Measurements from ENCODE around the gene INSC. TPM values are rescaled to one million over a fixed set of nuclear protein-coding genes. Genes with fewer than 3 reads are reported as not detected.

INSC gene
- total and polyA plus RNA-seq, 8 donors = 0.34 to 1.1 (median 0.57) TPM

- Histone ChIP-seq H3K4me3 (no peak overlapping the region), H3K4me1 (no peaks in the 10 kb centered on the region), H3K9me3 (no peaks in the 10 kb centered on the region), H3K36me3 (no peaks in the 10 kb centered on the region), H3K27ac (no peak overlapping the region), H3K27me3 (no peaks in the 10 kb centered on the region)
- no peak for TF ChIP-seq CTCF (IDR thresholded peaks at IDR 0.05)
- DNase-seq (no peak), ATAC-seq (no peak)
- intact Hi-C loops (cut with DNase I) = no loop called here
These were observed 34.3 kb downstream of the INSC start for GRCh38 chr11:15149050-15149449.

DNA sequence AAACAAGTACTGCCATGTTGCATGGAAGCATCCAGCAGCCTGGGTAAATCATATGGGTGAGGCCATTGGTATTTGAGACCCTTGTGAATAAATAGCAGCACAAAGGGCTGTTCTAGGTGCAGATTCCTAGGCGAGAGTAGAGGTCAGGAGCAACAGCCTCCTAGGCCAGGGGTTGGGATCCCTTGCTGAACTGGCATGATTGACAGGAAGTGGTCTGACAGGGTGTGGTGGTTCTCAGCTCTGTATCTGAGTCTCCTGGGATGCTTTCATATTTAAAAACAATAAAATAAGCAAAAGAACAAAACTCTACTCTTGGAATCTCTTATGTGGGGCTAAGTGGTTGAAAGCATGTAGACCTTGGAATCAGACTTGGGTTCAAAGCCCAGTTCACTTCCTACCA, 35.8 kb downstream of the INSC start:
- H3K4me1 ChIP-seq = no peaks in the 10 kb centered on the region

DNA sequence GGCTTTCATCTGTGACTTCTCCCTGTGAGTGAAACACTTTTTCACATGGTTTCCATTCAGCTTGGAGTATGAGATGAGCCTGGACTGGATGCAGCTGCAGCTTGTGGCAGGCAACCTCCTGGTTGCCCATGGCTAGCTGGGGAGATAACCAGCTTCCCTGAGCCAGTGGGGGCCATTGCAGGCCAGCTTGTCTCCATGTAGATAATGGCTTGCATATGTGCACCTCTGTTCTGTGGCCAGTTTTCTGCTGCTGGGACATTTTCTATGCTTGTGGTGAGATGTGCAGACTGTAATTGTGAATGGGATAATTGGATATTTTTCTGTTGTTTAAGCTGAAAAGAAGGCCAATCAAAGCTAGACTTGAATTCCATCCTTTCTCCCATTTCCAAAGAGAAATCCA, 38.5 kb downstream of the INSC start:
- no peaks in the 10 kb centered on the region for H3K36me3 ChIP-seq
- no peaks in the 10 kb centered on the region for H3K4me1 ChIP-seq
- intact Hi-C loops (cut with DNase I) = no loop called here
- no peaks in the 10 kb centered on the region for H3K9me3 ChIP-seq
- H3K4me3 ChIP-seq = no peak overlapping the region
- DNase-seq (no peak), ATAC-seq (no peak)
- no peaks in the 10 kb centered on the region for H3K27me3 ChIP-seq
- no peak for TF ChIP-seq CTCF (IDR thresholded peaks at IDR 0.05)
- H3K27ac ChIP-seq = no peak overlapping the region

More for the DNA sequence above, 35.8 kb downstream of the INSC start:
- ATAC-seq = no peak
- TF ChIP-seq CTCF (IDR thresholded peaks at IDR 0.05) = no peak
- Histone ChIP-seq H3K9me3 (no peaks in the 10 kb centered on the region), H3K27me3 (no peaks in the 10 kb centered on the region), H3K36me3 (no peaks in the 10 kb centered on the region), H3K4me3 (no peak overlapping the region), H3K27ac (no peak overlapping the region)
- intact Hi-C loops (cut with DNase I) = no loop called here
- no peak for DNase-seq

DNA sequence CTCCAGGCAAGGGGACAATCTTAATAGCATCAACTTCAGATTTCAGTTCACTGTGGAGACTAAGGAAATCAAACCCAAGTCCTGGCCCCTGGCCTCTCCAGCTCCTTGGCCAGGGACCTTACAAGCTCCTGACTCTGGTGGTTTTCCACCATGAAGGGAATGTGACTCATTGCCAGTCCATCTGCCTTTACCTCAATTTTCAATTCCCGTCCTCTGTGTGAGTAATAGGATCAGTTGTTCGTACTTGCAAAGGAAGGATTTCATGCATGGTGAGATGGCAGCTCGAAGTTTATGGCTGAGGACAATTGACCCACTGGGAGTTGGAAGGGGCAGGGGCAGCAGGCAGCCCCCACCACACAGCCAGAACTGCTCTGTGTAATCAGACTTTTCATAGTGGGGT, 42.5 kb downstream of the INSC start:
- Histone ChIP-seq H3K27me3 (no peaks in the 10 kb centered on the region), H3K27ac (no peak overlapping the region), H3K9me3 (no peaks in the 10 kb centered on the region), H3K4me1 (no peaks in the 10 kb centered on the region), H3K36me3 (no peaks in the 10 kb centered on the region), H3K4me3 (no peak overlapping the region)
- no peak for TF ChIP-seq CTCF (IDR thresholded peaks at IDR 0.05)
- DNase-seq = no peak
- intact Hi-C loops (cut with DNase I) = no loop called here
- ATAC-seq = no peak

DNA sequence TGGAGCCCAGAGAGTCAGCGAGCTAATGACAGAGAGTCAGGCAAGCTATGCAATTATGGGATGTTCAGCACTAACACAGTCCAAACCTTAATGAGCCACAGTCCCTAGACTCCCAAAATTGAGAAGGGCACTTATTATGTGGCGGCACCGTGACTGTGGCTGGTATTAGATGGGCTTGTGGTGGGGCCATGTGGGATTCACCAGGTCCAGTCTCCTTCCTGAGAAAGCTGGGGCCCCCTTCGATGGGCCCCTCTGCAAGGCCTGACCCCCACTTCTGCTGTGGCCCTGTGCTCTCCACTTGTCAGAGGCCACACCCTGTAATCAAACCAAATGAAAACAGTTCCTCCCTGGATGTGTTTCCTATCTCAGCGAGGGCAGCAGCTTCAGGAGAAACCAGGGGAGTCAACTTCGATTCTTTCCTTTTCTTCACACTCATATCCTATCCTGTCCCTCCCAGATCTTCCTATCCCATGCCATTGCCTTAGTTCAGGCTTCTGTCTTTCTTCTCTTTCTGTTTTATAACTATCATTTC, 42.9 kb downstream of the INSC start:
- no peak overlapping the region for H3K4me3 ChIP-seq
- DNase-seq = no peak
- H3K27me3 ChIP-seq = no peaks in the 10 kb centered on the region
- H3K36me3 ChIP-seq = no peaks in the 10 kb centered on the region
- ATAC-seq = no peak
- intact Hi-C loops (cut with DNase I) = no loop called here
- no peak overlapping the region for H3K27ac ChIP-seq
- H3K9me3 ChIP-seq = no peaks in the 10 kb centered on the region
- no peak for TF ChIP-seq CTCF (IDR thresholded peaks at IDR 0.05)
- no peaks in the 10 kb centered on the region for H3K4me1 ChIP-seq

Measured in left lung (tissue), 10 donors.